H1 (cell line): Measurements from ENCODE around the gene PLSCR3.

Experiments used
- POLR2AphosphoS5 ChIP-seq: IDR thresholded peaks from 2 replicates; pipeline ENCODE4 v1.6.1; 2011; ENCODE audit warnings: low read depth, low read length
- SIX5 ChIP-seq: IDR thresholded peaks from 2 replicates; pipeline ENCODE4 v1.6.1; 2011; ENCODE audit warnings: mild to moderate bottlenecking, low read depth, low read length
- TF ChIP-seq, protein P1 (sequence below): IDR thresholded peaks from 2 replicates; pipeline ENCODE4 v1.6.1; 2012; ENCODE audit warnings: inconsistent platforms

DNA sequence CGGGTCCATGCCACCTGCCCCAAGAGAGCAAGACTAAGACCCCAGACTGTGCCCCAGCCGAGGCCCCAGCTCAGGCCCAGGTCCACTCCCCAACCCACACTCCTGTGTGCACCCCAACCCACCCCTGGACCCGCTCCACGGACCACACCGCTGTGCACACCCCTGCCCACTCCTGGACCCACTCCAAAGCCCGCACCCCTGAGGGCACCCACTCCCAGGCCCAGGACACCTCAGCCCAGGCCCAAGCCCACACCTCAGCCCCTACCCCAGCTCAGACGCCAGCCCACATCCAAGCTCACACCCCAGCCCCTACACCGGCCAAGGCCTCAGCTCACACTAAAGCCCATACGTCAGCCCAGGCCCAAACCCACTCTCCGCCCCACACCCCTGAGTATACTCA is 35.4 kb upstream of the PLSCR3 start:
- TF ChIP-seq POLR2AphosphoS5 (no peak), SIX5 (no peak)
- TF ChIP-seq, protein P1, sequence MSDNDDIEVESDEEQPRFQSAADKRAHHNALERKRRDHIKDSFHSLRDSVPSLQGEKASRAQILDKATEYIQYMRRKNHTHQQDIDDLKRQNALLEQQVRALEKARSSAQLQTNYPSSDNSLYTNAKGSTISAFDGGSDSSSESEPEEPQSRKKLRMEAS: no peak
